Measurements from ENCODE around the gene EVA1B. TPM values are rescaled to one million over a fixed set of nuclear protein-coding genes. Genes with fewer than 3 reads are reported as not detected.

EVA1B gene
- total RNA-seq, 1 donor = 191 TPM

GRCh38 chr1:36305915-36306209 lies 17.6 kb downstream of the EVA1B start:
- DNase-seq (ENCODE audit: low read depth) = no peak
- no peak overlapping the region for H3K4me3 ChIP-seq (ENCODE audit: low read depth, low read length)
- no peak for TF ChIP-seq CTCF (IDR thresholded peaks at IDR 0.05; ENCODE audit: insufficient read depth, low read depth, low read length)

- H3K4me3 ChIP-seq (ENCODE audit: low read depth, low read length) = no peak overlapping the region
- DNase-seq (ENCODE audit: low read depth) = no peak
- no peak for TF ChIP-seq CTCF (IDR thresholded peaks at IDR 0.05; ENCODE audit: insufficient read depth, low read depth, low read length)
Observed at GRCh38 chr1:36304970-36305914, 18.2 kb downstream of the EVA1B start.

GRCh38 chr1:36304521-36304920 lies 18.9 kb downstream of the EVA1B start:
- H3K4me3 ChIP-seq (ENCODE audit: low read depth, low read length) = no peak overlapping the region
- DNase-seq (ENCODE audit: low read depth) = no peak

GRCh38 chr1:36303650-36304360 lies 19.6 kb downstream of the EVA1B start:
- DNase-seq (ENCODE audit: low read depth) = no peak
- no peak for TF ChIP-seq CTCF (IDR thresholded peaks at IDR 0.05; ENCODE audit: insufficient read depth, low read depth, low read length)
- H3K4me3 ChIP-seq (ENCODE audit: low read depth, low read length) = no peak overlapping the region

More at GRCh38 chr1:36304521-36304920, 18.9 kb downstream of the EVA1B start:
- no peak for TF ChIP-seq CTCF (IDR thresholded peaks at IDR 0.05; ENCODE audit: insufficient read depth, low read depth, low read length)

- no peak for DNase-seq (ENCODE audit: low read depth)
- no peak for TF ChIP-seq CTCF (IDR thresholded peaks at IDR 0.05; ENCODE audit: insufficient read depth, low read depth, low read length)
- H3K4me3 ChIP-seq (ENCODE audit: low read depth, low read length) = no peak overlapping the region
Observed at GRCh38 chr1:36303244-36303643, 20.2 kb downstream of the EVA1B start.

- DNase-seq (ENCODE audit: low read depth) = no peak
- H3K4me3 ChIP-seq (ENCODE audit: low read depth, low read length) = no peak overlapping the region
- TF ChIP-seq CTCF (IDR thresholded peaks at IDR 0.05; ENCODE audit: insufficient read depth, low read depth, low read length) = no peak
Observed at GRCh38 chr1:36301220-36301619, 22.2 kb downstream of the EVA1B start.
